GM12878 (cell line): ENCODE data around the gene CRYGS. TPM values are rescaled to one million over a fixed set of nuclear protein-coding genes. Genes with fewer than 3 reads are reported as not detected.
A peak's percentile ranks its signal among the peaks of the same experiment; 100 is the strongest.

ENCODE experiments used
- BCL11A ChIP-seq: IDR thresholded peaks from 2 replicates; pipeline ENCODE4 v1.6.1; 2011; ENCODE audit warnings: low read depth, low read length
- BRCA1 ChIP-seq: IDR thresholded peaks from 2 replicates; pipeline ENCODE4 v1.6.1; 2011; ENCODE audit warnings: low read depth, low read length, improper control_type of control experiment
- CHD2 ChIP-seq: IDR thresholded peaks from 2 replicates; pipeline ENCODE4 v1.6.1; 2011; ENCODE audit warnings: low read depth, low read length, improper control_type of control experiment, borderline replicate concordance
- DPF2 ChIP-seq: fragments of 450-650 bp; IDR thresholded peaks from 2 replicates; pipeline ENCODE4 v1.6.1; 2017; ENCODE audit warnings: mild to moderate bottlenecking
- GATAD2B ChIP-seq: fragments of 450-650 bp; conservative IDR thresholded peaks from 2 replicates; pipeline ENCODE4 v1.6.1; 2017; ENCODE audit warnings: low read depth, mild to moderate bottlenecking, moderate library complexity
- HDGF ChIP-seq: fragments of 450-650 bp; IDR thresholded peaks from 2 replicates; pipeline ENCODE4 v1.6.1; 2016; ENCODE audit warnings: antibody characterized with exemption
- IKZF2 ChIP-seq, 2 experiments: fragments of 450-650 bp; IDR thresholded peaks; 2 replicates each; pipeline ENCODE4 v1.6.1; 2017; ENCODE audit warnings: mild to moderate bottlenecking in 2 of 2, moderate library complexity in 2 of 2
- KDM1A ChIP-seq: fragments of 200-600 bp; sonication (generic); IDR thresholded peaks from 2 replicates; pipeline ENCODE4 v1.6.1; 2016; ENCODE audit warnings: borderline replicate concordance
- MYC ChIP-seq: IDR thresholded peaks from 2 replicates; pipeline ENCODE4 v1.6.1; 2011; ENCODE audit warnings: mild to moderate bottlenecking, low read length, moderate library complexity, inconsistent platforms; ENCODE audit not compliant: insufficient read depth, insufficient replicate concordance, insufficient read length, severe bottlenecking
- NR2C2 ChIP-seq: IDR thresholded peaks from 2 replicates; pipeline ENCODE4 v1.6.1; 2011; ENCODE audit warnings: borderline replicate concordance, low read depth; ENCODE audit not compliant: control insufficient read depth, insufficient read length
- NR2F1 ChIP-seq: fragments of 450-650 bp; conservative IDR thresholded peaks from 2 replicates; pipeline ENCODE4 v1.6.1; 2017; ENCODE audit warnings: mild to moderate bottlenecking
- RAD51 ChIP-seq: fragments of 450-650 bp; IDR thresholded peaks from 2 replicates; pipeline ENCODE4 v1.6.1; 2016; ENCODE audit warnings: moderate library complexity, mild to moderate bottlenecking, inconsistent platforms
- RBBP5 ChIP-seq: fragments of 200-600 bp; sonication (generic); conservative IDR thresholded peaks from 2 replicates; pipeline ENCODE4 v1.6.1; 2016
- RFX5 ChIP-seq: IDR thresholded peaks from 2 replicates; pipeline ENCODE4 v1.6.1; 2011; ENCODE audit warnings: low read depth, low read length, improper control_type of control experiment
- SMARCA5 ChIP-seq: fragments of 450-650 bp; IDR thresholded peaks from 2 replicates; pipeline ENCODE4 v1.6.1; 2017; ENCODE audit warnings: mild to moderate bottlenecking
- SMC3 ChIP-seq: IDR thresholded peaks from 2 replicates; pipeline ENCODE4 v1.6.1; 2011; ENCODE audit warnings: low read length, improper control_type of control experiment, borderline replicate concordance
- SPI1 ChIP-seq: IDR thresholded peaks from 2 replicates; pipeline ENCODE4 v1.6.1; 2011; ENCODE audit warnings: low read depth, mild to moderate bottlenecking, low read length, moderate library complexity, borderline replicate concordance; ENCODE audit not compliant: insufficient read depth
- TCF12 ChIP-seq: IDR thresholded peaks from 2 replicates; pipeline ENCODE4 v1.6.1; 2011; ENCODE audit warnings: low read depth, mild to moderate bottlenecking, low read length
- TCF7 ChIP-seq: IDR thresholded peaks from 2 replicates; pipeline ENCODE4 v1.6.1; 2014; ENCODE audit warnings: antibody characterized with exemption, borderline replicate concordance
- YY1 ChIP-seq: IDR thresholded peaks from 2 replicates; pipeline ENCODE4 v1.6.1; 2011; ENCODE audit warnings: low read depth, mild to moderate bottlenecking, low read length
- ZNF687 ChIP-seq: fragments of 450-650 bp; IDR thresholded peaks from 2 replicates; pipeline ENCODE4 v1.6.1; 2017; ENCODE audit warnings: mild to moderate bottlenecking, moderate library complexity
- polyA plus RNA-seq, 11 experiments: library from polyadenylated mRNA; depleted of rRNA in 4 of 11; unstranded in 6 of 11; stranded (reverse) in 5 of 11; fragments of >200 nt; fragmentation: Nextera tagmentation in 4 of 11; fragmentation: Illumina TruSeq in 1 of 11; extraction: Ambion mirVana in 4 of 11; extraction: Trizol in 1 of 11; gene quantifications; 1 replicate in 1 of 11; 2 replicates in 10 of 11; pipeline versions ENCODE4 v1.2.1 to v1.2.3, GENCODE V29; 2011 to 2016; ENCODE audit warnings: inconsistent platforms in 2 of 11, missing spikeins in 2 of 11, low read depth in 1 of 11
- total RNA-seq, 4 experiments: library from RNA; depleted of rRNA in 3 of 4; stranded (reverse); fragments of >200 nt in 3 of 4; fragmentation: Illumina TruSeq in 1 of 4; extraction: Trizol in 1 of 4; gene quantifications; 2 replicates each; pipeline versions ENCODE4 v1.2.1 to v1.2.3, GENCODE V29; 2013 to 2021
- TF ChIP-seq, protein P1 (sequence below): IDR thresholded peaks from 2 replicates; pipeline ENCODE4 v1.6.1; 2011; ENCODE audit warnings: low read depth, mild to moderate bottlenecking, low read length, moderate library complexity, borderline replicate concordance; ENCODE audit errors: extremely low read depth
- TF ChIP-seq, protein P2 (sequence below): fragments of 450-650 bp; conservative IDR thresholded peaks from 2 replicates; pipeline ENCODE4 v1.6.1; 2017; ENCODE audit warnings: mild to moderate bottlenecking, moderate library complexity
- TF ChIP-seq, protein P3 (sequence below): fragments of 450-650 bp; IDR thresholded peaks from 2 replicates; pipeline ENCODE4 v1.6.1; 2017; ENCODE audit warnings: low read depth, mild to moderate bottlenecking, moderate library complexity
- TF ChIP-seq, protein P4 (sequence below): IDR thresholded peaks from 2 replicates; pipeline ENCODE4 v1.6.1; 2012; ENCODE audit warnings: low read depth, low read length, improper control_type of control experiment

CRYGS gene
- total and polyA plus RNA-seq, 10 of the 15 experiments (the other 5 are each of a cell fraction or from before 2014, with no cell fraction given): 1.1 to 6.0 (median 2.5) TPM

DNA sequence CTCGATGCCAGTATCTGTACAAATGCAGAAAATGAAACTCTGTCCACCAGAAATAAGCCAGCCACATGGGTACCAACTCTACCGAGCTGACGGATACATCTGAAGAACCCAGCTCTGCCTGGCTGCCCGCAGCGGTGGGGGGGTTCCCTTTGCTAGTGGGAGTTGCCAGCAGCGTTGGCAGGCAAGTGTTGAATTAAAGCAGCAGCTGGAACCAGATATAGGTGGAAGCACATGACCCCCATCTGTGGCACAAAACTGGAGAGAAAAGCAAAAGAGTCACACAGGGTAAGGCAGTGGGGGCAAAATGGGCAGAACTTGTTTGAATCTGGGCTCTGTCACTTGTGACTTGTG is 17.9 kb downstream of the CRYGS start (continued):
- TF ChIP-seq NR2C2 (no peak), ZNF687 (no peak), CHD2 (no peak), SPI1 (no peak), TCF12 (0 out of 2 replicates have a peak, but pooled peaks have one; percentile 21), RFX5 (no peak), MYC (no peak), BRCA1 (no peak), YY1 (no peak), RBBP5 (no peak), BCL11A (no peak), SMC3 (no peak), DPF2 (no peak), TCF7 (no peak), HDGF (0 out of 2 replicates have a peak, but pooled peaks have one; percentile 25), SMARCA5 (no peak), KDM1A (no peak), NR2F1 (no peak), IKZF2 (IDR thresholded peaks at IDR 0.05) (0 out of 4 replicates have a peak, but pooled peaks of 1 of the 2 experiments have one; percentile 27), RAD51 (no peak), GATAD2B (no peak)
- TF ChIP-seq, protein P1, sequence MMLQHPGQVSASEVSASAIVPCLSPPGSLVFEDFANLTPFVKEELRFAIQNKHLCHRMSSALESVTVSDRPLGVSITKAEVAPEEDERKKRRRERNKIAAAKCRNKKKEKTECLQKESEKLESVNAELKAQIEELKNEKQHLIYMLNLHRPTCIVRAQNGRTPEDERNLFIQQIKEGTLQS: no peak
- TF ChIP-seq, protein P2, sequence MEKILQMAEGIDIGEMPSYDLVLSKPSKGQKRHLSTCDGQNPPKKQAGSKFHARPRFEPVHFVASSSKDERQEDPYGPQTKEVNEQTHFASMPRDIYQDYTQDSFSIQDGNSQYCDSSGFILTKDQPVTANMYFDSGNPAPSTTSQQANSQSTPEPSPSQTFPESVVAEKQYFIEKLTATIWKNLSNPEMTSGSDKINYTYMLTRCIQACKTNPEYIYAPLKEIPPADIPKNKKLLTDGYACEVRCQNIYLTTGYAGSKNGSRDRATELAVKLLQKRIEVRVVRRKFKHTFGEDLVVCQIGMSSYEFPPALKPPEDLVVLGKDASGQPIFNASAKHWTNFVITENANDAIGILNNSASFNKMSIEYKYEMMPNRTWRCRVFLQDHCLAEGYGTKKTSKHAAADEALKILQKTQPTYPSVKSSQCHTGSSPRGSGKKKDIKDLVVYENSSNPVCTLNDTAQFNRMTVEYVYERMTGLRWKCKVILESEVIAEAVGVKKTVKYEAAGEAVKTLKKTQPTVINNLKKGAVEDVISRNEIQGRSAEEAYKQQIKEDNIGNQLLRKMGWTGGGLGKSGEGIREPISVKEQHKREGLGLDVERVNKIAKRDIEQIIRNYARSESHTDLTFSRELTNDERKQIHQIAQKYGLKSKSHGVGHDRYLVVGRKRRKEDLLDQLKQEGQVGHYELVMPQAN: no peak
- TF ChIP-seq, protein P3, sequence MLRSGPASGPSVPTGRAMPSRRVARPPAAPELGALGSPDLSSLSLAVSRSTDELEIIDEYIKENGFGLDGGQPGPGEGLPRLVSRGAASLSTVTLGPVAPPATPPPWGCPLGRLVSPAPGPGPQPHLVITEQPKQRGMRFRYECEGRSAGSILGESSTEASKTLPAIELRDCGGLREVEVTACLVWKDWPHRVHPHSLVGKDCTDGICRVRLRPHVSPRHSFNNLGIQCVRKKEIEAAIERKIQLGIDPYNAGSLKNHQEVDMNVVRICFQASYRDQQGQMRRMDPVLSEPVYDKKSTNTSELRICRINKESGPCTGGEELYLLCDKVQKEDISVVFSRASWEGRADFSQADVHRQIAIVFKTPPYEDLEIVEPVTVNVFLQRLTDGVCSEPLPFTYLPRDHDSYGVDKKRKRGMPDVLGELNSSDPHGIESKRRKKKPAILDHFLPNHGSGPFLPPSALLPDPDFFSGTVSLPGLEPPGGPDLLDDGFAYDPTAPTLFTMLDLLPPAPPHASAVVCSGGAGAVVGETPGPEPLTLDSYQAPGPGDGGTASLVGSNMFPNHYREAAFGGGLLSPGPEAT: no peak
- TF ChIP-seq, protein P4, sequence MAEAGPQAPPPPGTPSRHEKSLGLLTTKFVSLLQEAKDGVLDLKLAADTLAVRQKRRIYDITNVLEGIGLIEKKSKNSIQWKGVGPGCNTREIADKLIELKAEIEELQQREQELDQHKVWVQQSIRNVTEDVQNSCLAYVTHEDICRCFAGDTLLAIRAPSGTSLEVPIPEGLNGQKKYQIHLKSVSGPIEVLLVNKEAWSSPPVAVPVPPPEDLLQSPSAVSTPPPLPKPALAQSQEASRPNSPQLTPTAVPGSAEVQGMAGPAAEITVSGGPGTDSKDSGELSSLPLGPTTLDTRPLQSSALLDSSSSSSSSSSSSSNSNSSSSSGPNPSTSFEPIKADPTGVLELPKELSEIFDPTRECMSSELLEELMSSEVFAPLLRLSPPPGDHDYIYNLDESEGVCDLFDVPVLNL: no peak
